ENCODE data around the gene GOLGA6D. TPM values are rescaled to one million over a fixed set of nuclear protein-coding genes. Genes with fewer than 3 reads are reported as not detected.
"Not testable (repeated sequence)": the region's sequence is repeated elsewhere in the genome, so short reads cannot be mapped to it uniquely, and the experiment has no call there.

GOLGA6D gene
- total RNA-seq, 1 experiment from 2014 or later = 0.28 TPM

DNA sequence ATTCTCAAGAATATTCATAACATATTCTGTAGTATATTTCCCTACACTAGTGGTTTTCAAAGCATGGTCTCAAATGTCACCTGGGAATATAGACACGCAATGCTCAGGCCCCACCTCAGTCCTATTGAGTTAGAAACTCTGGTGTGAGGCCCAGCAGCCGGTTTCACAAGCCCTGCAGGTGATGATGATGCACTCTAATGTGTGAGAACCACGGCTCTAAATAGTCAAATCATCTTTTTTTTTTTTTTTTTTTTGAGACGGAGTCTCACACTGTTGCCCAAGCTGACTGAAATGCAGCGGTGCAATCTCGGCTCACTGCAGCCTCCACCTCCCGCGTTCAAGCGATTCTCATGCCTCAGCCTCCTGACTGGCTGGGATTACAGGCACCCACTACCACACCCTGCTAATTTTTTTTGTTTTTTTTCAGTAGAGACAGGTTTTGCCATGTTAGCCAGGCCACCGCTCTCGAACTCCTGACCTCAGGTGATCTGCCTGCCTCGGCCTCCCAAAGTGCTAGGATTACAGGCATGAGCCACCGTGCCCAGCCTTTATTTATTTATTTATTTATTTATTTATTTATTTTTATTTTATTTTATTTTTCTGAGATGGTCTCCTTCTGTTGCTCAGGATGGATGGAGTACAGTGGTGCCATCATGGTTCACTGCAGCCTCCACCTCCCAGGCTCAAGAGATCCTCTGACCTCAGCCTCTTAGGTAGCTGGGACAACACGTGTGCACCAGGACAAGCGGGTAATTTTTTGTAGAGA, 51.2 kb downstream of the GOLGA6D start:
- not testable (repeated sequence) for DNase-seq; H3K4me3 ChIP-seq (ENCODE audit: insufficient read depth, low read depth, low read length); H3K36me3 ChIP-seq (replicated peaks; ENCODE audit: control insufficient read depth, insufficient read depth, low read length); H3K27me3 ChIP-seq (ENCODE audit: control insufficient read depth, insufficient read depth, low read length)

DNA sequence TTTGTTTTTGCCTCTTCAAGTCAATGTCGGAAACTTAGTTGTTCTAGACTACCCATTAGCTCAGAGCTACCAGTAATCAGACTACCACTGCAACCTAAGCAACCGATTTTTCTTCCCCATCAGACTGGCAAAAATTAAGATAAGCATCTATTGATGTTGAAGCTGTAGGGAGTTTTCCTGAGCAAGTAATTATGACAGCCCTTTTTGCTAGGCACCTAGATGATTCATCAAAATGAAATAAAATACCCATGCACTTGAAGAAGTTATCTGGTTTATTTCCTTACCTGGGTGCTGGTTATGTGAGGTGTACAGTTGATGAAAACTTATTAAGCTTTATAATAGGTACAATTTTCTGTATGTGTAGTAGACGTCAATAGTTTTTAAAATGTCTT, 52.7 kb downstream of the GOLGA6D start:
- DNase-seq = no peak
- Histone ChIP-seq H3K4me3 (ENCODE audit: insufficient read depth, low read depth, low read length) (peak overlapping the region; percentile 77), H3K27me3 (ENCODE audit: control insufficient read depth, insufficient read depth, low read length) (no peaks in the 10 kb centered on the region), H3K36me3 (replicated peaks; ENCODE audit: control insufficient read depth, insufficient read depth, low read length) (peaks cover 3% of the 10 kb centered on the region)

DNA sequence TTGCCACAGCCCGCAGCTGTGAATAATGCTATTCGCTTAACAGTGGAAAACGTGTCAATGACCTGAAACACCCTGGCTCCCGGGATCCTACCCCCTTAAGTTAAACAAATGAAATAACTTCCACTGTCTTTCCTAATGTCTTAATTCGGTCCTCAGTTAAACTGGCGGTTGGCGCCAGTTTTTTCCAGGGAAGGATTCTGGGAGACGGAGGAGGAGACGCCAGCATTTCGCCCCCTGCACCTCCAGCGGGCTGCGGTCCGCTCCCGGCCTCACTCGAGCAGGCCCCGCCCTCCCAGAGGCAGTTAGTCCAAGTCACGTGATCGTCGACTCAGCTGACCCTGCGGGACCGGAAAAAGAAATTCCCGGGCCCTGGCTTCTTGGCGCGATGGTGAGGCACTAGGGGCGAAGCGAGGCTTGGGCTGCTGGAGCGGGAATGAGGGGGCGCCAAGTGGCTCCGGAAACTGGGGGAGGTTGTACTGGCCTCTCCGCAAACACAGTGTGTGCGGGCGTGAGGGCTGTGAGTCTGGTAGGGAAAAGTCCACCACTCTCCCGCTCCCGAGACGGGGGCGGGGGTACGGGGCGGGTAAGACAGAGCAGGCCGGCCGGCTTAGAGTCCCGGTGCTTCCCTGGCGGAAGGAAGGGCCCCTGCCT, 53.2 kb downstream of the GOLGA6D start, which contains the start of gene COMMD4:
COMMD4 (plus strand) TSS at position 359 of the 651 bp plus-strand sequence; CDS start at position 386, 27 bp downstream.
- no peaks in the 10 kb centered on the region for H3K27me3 ChIP-seq (ENCODE audit: control insufficient read depth, insufficient read depth, low read length)
- DNase-seq = peak; percentile 89
- peaks cover 3% of the 10 kb centered on the region for H3K36me3 ChIP-seq (replicated peaks; ENCODE audit: control insufficient read depth, insufficient read depth, low read length)
- peak within 1 kb of the TSS; percentile 77 for H3K4me3 ChIP-seq (ENCODE audit: insufficient read depth, low read depth, low read length)

DNA sequence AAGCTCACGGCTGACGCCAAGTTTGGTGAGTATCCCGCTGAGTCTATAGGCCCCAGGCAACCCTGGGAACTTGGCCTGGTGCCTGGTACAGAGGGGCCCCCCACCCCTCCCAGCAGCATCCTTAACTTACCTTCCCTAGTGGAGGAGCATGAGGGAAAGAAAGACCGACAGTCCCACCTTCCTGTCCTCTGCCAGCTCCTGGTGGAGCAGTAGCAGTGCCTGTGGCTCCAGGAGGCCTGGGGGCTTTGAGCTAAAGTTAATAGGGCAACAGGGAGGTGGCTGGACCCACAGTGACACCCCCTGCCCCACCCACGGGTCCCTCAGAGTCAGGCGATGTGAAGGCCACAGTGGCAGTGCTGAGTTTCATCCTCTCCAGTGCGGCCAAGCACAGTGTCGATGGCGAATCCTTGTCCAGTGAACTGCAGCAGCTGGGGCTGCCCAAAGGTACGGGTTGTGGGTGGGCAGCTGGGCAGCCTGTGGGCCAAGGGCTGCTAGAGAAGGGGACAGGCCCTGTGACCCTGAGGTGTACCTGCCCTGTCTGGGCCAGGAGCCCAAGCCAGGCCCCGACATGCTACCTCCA, 56.1 kb downstream of the GOLGA6D start:
- no peak for DNase-seq
- Histone ChIP-seq H3K36me3 (replicated peaks; ENCODE audit: control insufficient read depth, insufficient read depth, low read length) (peaks cover 3% of the 10 kb centered on the region), H3K4me3 (ENCODE audit: insufficient read depth, low read depth, low read length) (no peak overlapping the region), H3K27me3 (ENCODE audit: control insufficient read depth, insufficient read depth, low read length) (no peaks in the 10 kb centered on the region)

DNA sequence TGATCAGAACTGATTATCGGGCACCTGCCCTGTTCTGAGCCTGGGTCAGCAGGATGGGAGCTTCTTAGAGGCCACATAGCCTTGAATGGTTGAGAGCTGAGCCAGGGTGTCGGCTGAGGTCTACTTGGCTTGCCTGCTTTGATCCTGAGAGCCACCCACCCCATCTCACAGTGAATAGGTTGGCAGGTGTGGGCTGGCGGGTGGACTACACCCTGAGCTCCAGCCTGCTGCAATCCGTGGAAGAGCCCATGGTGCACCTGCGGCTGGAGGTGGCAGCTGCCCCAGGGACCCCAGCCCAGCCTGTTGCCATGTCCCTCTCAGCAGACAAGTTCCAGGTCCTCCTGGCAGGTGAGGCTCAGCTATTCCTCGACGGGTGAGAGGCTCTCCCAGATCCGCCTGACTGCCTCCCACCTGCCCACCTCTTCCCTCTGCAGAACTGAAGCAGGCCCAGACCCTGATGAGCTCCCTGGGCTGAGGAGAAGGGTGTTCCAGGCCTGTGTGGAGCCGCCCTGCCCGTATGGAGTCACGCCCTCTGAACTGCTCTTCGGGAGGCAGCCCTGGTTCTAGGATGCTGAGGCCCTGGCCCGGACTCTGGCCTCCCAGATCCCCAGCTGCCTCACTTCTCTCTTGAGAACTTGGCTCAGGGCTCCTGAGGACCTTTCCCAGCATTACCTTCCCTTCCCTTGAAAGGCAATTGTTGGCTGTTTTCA, 57.1 kb downstream of the GOLGA6D start:
- peak; percentile 13 for DNase-seq
- no peak overlapping the region for H3K4me3 ChIP-seq (ENCODE audit: insufficient read depth, low read depth, low read length)
- no peaks in the 10 kb centered on the region for H3K27me3 ChIP-seq (ENCODE audit: control insufficient read depth, insufficient read depth, low read length)
- peaks cover 3% of the 10 kb centered on the region for H3K36me3 ChIP-seq (replicated peaks; ENCODE audit: control insufficient read depth, insufficient read depth, low read length)

DNA sequence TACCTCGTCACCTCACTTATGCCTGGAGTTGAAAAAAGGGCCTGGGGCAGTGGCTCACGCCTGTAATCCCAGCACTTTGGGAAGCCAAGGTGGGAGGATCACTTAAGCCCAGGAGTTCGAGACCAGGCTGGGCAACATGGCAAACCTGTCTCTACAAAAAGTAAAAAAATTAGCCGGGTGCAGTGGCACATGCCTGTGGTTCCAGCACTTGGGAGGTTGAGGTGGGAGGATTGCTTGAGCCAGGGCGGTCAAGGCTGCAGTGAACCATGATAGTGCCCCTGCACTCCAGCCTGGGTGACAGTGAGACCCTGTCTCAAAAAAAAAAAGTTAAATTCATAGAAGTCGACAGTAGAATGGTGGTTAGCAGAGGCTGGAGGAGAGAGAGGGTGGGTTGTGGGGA, 59.6 kb downstream of the GOLGA6D start:
- DNase-seq = no peak
- Histone ChIP-seq H3K36me3 (replicated peaks; ENCODE audit: control insufficient read depth, insufficient read depth, low read length) (peaks cover 3% of the 10 kb centered on the region), H3K27me3 (ENCODE audit: control insufficient read depth, insufficient read depth, low read length) (peaks cover 8% of the 10 kb centered on the region), H3K4me3 (ENCODE audit: insufficient read depth, low read depth, low read length) (no peak overlapping the region)

DNA sequence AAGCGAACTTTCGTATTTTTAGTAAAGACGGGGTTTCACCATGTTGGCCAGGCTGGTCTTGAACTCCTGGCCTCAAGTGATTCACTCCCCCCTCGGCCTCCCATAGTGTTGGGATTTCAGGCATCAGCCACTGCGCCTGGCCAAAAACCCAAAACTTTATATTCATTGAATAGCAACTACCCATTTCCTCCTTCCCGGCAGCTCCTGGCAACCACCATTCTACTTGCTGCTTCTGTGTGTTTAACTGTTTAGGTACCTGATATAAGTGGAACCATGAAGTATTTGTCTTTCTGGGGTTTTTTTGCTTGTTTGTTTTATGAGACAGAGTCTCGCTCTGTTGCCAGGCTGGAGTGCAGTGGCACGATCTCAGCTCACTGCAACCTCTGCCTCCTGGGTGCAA, 61.3 kb downstream of the GOLGA6D start:
- not testable (repeated sequence) for DNase-seq; H3K4me3 ChIP-seq (ENCODE audit: insufficient read depth, low read depth, low read length); H3K36me3 ChIP-seq (replicated peaks; ENCODE audit: control insufficient read depth, insufficient read depth, low read length)
- peaks cover 22% of the 10 kb centered on the region for H3K27me3 ChIP-seq (ENCODE audit: control insufficient read depth, insufficient read depth, low read length)

Other genes with a start within 250 kb of the GOLGA6D start
- gene C15orf39, start 81.0 kb upstream of the GOLGA6D start, total RNA-seq (2014; rRNA removed; shearing (Covaris generic)) = 35.9 and 37.1 TPM in 2 replicates
- gene GOLGA6C, start 24.5 kb upstream of the GOLGA6D start, total RNA-seq (2014; rRNA removed; shearing (Covaris generic)) = 0.07 and 0.24 TPM in 2 replicates
- 125 and 169 TPM in 2 replicates for gene COMMD4, start 53.2 kb downstream of the GOLGA6D start, total RNA-seq (2014; rRNA removed; shearing (Covaris generic))
- 14.7 and 23.8 TPM in 2 replicates for gene NEIL1, start 64.2 kb downstream of the GOLGA6D start, total RNA-seq (2014; rRNA removed; shearing (Covaris generic))
- 79.8 and 118 TPM in 2 replicates for gene MAN2C1, start 85.8 kb downstream of the GOLGA6D start, total RNA-seq (2014; rRNA removed; shearing (Covaris generic))
- gene SIN3A, start 168.9 kb downstream of the GOLGA6D start, total RNA-seq (2014; rRNA removed; shearing (Covaris generic)) = 42.7 and 44.9 TPM in 2 replicates